ENCODE data around the gene MKLN1. TPM values are rescaled to one million over a fixed set of nuclear protein-coding genes. Genes with fewer than 3 reads are reported as not detected.

Gene MKLN1
- total RNA-seq, 1 donor from 2014 or later = 66.3 TPM

- no peak for DNase-seq (ENCODE audit: low spot score)
- Mint-ChIP-seq H3K36me3 (ENCODE audit: low read depth, unreplicated experiment) (no peaks in the 10 kb centered on the region), H3K9me3 (ENCODE audit: unreplicated experiment) (no peaks in the 10 kb centered on the region), H3K4me3 (ENCODE audit: unreplicated experiment) (no peak overlapping the region), H3K27ac (ENCODE audit: unreplicated experiment) (no peak overlapping the region), H3K4me1 (ENCODE audit: unreplicated experiment) (peaks cover 4% of the 10 kb centered on the region), H3K27me3 (ENCODE audit: unreplicated experiment) (no peaks in the 10 kb centered on the region)
- TF ChIP-seq CTCF (IDR thresholded peaks at IDR 0.05; ENCODE audit: unreplicated experiment) = no peak
These were observed 8.1 kb downstream of the MKLN1 start for GRCh38 chr7:131335639-131336381.

- Mint-ChIP-seq H3K27ac (ENCODE audit: unreplicated experiment) (no peak overlapping the region), H3K4me3 (ENCODE audit: unreplicated experiment) (no peak overlapping the region), H3K9me3 (ENCODE audit: unreplicated experiment) (no peaks in the 10 kb centered on the region), H3K27me3 (ENCODE audit: unreplicated experiment) (no peaks in the 10 kb centered on the region), H3K36me3 (ENCODE audit: low read depth, unreplicated experiment) (no peaks in the 10 kb centered on the region), H3K4me1 (ENCODE audit: unreplicated experiment) (peaks cover 7% of the 10 kb centered on the region)
- DNase-seq (ENCODE audit: low spot score) = no peak
- TF ChIP-seq CTCF (IDR thresholded peaks at IDR 0.05; ENCODE audit: unreplicated experiment) = no peak
These were observed 9.3 kb downstream of the MKLN1 start for GRCh38 chr7:131336956-131337355.

DNA sequence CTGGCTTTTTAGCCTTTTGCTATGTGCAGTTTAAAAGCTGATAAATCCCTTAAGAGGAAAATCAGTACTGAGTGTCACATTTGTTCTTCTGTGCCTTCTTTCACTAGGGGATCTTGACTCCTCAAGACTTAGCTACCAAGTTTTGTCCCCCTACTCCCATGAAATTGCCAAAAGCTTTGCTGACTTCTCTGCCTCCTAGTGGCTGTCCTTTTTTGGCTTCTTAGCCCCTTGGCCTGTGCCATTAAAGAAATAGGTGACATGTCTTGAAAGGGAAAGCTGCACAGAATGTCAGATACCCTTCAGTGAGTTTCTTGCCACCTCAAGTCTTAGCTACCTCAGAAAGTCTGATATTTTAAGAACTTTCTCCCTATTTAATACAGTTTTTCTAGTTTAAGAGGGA, 10.5 kb downstream of the MKLN1 start:
- no peak for DNase-seq (ENCODE audit: low spot score)
- Mint-ChIP-seq H3K9me3 (ENCODE audit: unreplicated experiment) (no peaks in the 10 kb centered on the region), H3K36me3 (ENCODE audit: low read depth, unreplicated experiment) (no peaks in the 10 kb centered on the region), H3K4me1 (ENCODE audit: unreplicated experiment) (peaks cover 7% of the 10 kb centered on the region), H3K4me3 (ENCODE audit: unreplicated experiment) (no peak overlapping the region), H3K27me3 (ENCODE audit: unreplicated experiment) (no peaks in the 10 kb centered on the region), H3K27ac (ENCODE audit: unreplicated experiment) (no peak overlapping the region)
- TF ChIP-seq CTCF (IDR thresholded peaks at IDR 0.05; ENCODE audit: unreplicated experiment) = no peak

GRCh38 chr7:131338691-131339390, 11.2 kb downstream of the MKLN1 start:
- H3K4me1 Mint-ChIP-seq (ENCODE audit: unreplicated experiment) = peaks cover 7% of the 10 kb centered on the region
- no peaks in the 10 kb centered on the region for H3K9me3 Mint-ChIP-seq (ENCODE audit: unreplicated experiment)
- no peak for TF ChIP-seq CTCF (IDR thresholded peaks at IDR 0.05; ENCODE audit: unreplicated experiment)
- no peak for DNase-seq (ENCODE audit: low spot score)
- H3K36me3 Mint-ChIP-seq (ENCODE audit: low read depth, unreplicated experiment) = no peaks in the 10 kb centered on the region
- no peak overlapping the region for H3K4me3 Mint-ChIP-seq (ENCODE audit: unreplicated experiment)
- H3K27me3 Mint-ChIP-seq (ENCODE audit: unreplicated experiment) = no peaks in the 10 kb centered on the region
- H3K27ac Mint-ChIP-seq (ENCODE audit: unreplicated experiment) = no peak overlapping the region

GRCh38 chr7:131341690-131342089, 14.0 kb downstream of the MKLN1 start:
- no peaks in the 10 kb centered on the region for H3K9me3 Mint-ChIP-seq (ENCODE audit: unreplicated experiment)
- H3K27me3 Mint-ChIP-seq (ENCODE audit: unreplicated experiment) = no peaks in the 10 kb centered on the region
- no peak overlapping the region for H3K4me3 Mint-ChIP-seq (ENCODE audit: unreplicated experiment)
- no peak for DNase-seq (ENCODE audit: low spot score)
- peaks cover 7% of the 10 kb centered on the region for H3K4me1 Mint-ChIP-seq (ENCODE audit: unreplicated experiment)
- no peak for TF ChIP-seq CTCF (IDR thresholded peaks at IDR 0.05; ENCODE audit: unreplicated experiment)
- no peak overlapping the region for H3K27ac Mint-ChIP-seq (ENCODE audit: unreplicated experiment)
- H3K36me3 Mint-ChIP-seq (ENCODE audit: low read depth, unreplicated experiment) = no peaks in the 10 kb centered on the region
